Urothelium cell line (cell line): Measurements from ENCODE around the gene TMEM95.
A peak's percentile ranks its signal among the peaks of the same experiment; 100 is the strongest.

Source experiments
- DNase-seq: peaks from one replicate; pipeline ENCODE4 v3.0.0; 2011; ENCODE audit warnings: low spot score, mixed read lengths
- FAIRE-seq: peaks from 2 replicates; lab custom pipeline; 2011; peaks lifted over from hg19 to GRCh38; lab: Jason Lieb, UNC

Gene TMEM95

DNA sequence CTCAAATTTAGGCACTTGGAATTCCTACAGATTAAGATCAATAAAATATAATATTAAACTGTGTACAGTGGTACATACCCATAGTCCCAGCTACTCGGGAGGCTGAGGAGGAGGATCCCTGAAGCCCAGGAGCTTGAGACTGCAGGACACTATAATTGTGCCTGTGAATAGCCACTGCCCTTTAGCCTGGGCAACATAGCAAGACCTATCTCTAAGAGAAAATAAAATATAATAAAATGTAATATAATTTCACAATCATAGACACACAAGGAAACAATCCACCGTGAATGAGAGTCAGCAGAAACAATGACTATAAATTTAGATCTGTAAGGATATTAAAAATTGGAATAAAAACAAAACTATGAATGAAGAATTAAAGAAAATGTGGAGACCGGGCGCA lies 15.9 kb downstream of the TMEM95 start:
- FAIRE-seq (no peak), DNase-seq (no peak)

GRCh38 chr17:7374353-7374752 lies 19.4 kb downstream of the TMEM95 start:
- FAIRE-seq (no peak), DNase-seq (no peak)

GRCh38 chr17:7379134-7379533 lies 24.2 kb downstream of the TMEM95 start:
- no peak for FAIRE-seq
- no peak for DNase-seq

DNA sequence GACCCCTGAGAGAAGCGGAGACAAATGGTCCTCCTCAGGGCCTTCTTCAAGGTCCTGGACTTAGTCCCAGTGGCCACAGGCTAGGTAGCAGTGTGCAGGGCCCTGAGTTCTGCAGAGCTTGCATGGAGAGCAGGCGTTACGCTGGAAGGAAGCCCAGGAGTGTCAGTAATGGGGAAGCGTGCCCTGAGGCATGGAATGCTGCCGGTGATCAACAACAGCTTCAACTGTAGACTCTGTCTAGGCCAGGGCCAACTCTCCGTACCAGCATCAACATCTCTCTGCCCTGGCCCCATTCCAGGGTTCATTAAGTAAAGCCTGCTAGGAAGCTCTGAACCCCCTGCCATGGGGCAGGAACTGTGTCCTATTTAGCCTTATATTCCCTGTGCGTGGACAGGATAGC lies 25.4 kb downstream of the TMEM95 start:
- DNase-seq (no peak), FAIRE-seq (no peak)

GRCh38 chr17:7380855-7381683 lies 26.1 kb downstream of the TMEM95 start, which contains the start of gene TNK1:
TNK1 (plus strand) TSS chr17:7381089; CDS start chr17:7382927, 1,838 bp downstream.
- DNase-seq (no peak), FAIRE-seq (no peak)

DNA sequence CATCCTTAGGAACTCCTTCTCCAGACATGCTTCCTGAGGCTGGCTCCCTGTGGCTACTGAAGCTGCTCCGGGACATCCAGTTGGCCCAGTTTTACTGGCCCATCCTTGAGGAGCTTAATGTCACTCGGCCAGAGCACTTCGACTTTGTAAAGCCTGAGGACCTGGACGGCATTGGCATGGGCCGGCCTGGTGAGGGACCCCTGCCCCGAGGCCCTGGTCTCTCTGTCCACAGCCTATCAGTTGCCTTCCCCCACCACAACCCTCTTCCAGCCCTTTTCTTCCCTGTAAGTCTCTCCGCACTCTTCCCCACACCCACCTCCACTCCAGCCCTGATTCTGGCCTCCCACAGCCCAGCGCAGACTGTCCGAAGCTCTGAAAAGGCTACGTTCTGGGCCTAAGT lies 27.9 kb downstream of the TMEM95 start:
- FAIRE-seq = no peak
- no peak for DNase-seq

GRCh38 chr17:7383371-7383741 lies 28.4 kb downstream of the TMEM95 start:
- FAIRE-seq (no peak), DNase-seq (no peak)

DNA sequence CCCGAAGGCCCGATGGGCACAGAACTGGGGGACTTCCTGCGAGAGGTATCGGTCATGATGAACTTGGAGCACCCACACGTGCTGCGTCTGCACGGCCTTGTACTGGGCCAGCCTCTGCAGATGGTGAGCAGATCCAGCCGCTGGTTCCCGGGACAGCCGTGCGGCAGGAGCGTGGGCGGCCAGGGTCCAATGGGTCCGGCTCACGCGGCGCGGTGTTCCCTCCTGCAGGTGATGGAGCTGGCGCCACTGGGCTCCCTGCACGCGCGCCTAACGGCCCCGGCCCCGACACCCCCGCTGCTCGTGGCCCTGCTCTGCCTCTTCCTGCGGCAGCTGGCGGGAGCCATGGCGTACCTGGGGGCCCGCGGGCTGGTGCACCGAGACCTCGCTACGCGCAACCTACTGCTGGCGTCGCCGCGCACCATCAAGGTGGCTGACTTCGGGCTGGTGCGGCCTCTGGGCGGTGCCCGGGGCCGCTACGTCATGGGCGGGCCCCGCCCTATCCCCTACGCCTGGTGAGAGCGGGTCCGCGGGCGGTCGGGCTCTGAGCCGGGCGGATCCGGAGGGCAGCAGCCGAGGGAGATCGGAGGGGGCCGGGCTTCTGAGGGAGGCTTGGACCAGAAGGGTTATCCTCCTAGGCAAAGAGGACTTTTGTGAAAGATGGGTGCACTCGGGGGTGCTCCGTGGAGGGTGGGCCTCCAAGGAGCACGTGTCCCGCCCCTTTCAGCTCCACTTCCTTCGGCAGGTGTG lies 29.0 kb downstream of the TMEM95 start:
- FAIRE-seq (no peak), DNase-seq (no peak)

GRCh38 chr17:7384489-7385081 lies 29.6 kb downstream of the TMEM95 start:
- DNase-seq = no peak
- no peak for FAIRE-seq

DNA sequence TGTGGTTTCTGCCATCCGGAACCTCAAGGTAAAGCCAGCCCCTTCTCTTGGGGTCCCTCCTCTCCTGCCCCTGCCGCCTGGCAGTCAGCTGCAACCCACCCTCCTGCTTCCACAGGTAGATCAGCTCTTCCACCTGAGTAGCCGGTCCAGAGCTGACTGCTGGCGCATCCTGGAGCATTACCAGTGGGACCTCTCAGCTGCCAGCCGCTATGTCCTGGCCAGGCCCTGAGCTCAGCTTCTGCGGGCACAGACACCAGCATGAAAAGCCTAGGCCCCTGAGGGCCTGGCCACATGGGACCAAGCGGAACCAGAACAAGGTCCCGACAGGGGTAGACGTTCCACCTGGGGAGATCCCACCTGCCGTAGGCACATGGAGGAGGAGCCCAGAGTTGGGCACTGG lies 33.9 kb downstream of the TMEM95 start:
- FAIRE-seq = no peak
- DNase-seq = no peak

DNA sequence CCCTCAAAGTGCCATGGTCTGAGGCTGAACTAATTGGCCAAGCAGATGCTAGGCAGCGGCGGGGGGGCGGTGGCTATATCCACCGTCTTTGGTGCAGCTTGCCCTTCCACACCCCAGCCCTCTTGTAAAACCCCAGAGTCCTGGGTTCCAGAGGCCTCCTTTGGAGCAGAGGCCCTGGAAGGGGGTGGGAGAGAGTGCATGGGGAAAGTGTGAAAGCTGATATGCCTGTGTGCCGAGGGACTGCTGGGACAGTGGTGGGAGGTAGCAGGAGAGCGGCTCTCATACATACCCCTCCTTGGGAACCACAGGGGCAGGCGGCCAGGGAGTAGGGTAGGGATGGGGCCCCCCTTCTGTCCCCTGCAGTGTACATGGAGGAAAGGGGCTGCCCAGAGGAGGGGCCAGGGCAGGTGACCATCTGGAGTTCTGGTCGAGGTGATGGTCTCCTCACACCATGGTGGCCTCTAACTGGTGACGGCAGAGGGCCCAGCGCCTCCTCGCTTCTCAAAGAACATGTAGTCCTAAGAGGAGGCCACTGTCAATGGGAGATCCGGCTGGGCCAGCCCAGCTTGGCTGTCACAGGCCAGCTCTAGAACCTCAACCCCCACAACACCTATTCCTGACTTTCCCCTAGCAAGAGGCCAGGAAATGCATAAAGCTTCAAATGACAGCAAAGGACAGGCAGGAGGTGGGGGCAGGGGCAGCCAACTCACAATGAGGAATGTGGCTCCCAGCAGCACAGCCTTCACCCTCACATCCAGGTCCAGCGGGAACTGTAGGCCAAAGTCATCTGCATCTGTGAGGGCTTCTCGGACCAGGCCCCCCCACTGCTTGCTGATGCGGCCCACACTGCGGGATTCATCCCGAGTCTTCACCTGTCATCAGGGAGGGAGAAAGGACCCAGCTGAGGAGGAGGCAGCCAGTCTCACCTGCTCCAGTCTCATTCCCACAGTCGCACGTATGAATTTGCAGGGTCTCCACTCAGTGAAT lies 35.3 kb downstream of the TMEM95 start:
- no peak for FAIRE-seq
- no peak for DNase-seq

- DNase-seq = no peak
- FAIRE-seq = no peak
Observed at GRCh38 chr17:7391307-7391706, 36.4 kb downstream of the TMEM95 start.

DNA sequence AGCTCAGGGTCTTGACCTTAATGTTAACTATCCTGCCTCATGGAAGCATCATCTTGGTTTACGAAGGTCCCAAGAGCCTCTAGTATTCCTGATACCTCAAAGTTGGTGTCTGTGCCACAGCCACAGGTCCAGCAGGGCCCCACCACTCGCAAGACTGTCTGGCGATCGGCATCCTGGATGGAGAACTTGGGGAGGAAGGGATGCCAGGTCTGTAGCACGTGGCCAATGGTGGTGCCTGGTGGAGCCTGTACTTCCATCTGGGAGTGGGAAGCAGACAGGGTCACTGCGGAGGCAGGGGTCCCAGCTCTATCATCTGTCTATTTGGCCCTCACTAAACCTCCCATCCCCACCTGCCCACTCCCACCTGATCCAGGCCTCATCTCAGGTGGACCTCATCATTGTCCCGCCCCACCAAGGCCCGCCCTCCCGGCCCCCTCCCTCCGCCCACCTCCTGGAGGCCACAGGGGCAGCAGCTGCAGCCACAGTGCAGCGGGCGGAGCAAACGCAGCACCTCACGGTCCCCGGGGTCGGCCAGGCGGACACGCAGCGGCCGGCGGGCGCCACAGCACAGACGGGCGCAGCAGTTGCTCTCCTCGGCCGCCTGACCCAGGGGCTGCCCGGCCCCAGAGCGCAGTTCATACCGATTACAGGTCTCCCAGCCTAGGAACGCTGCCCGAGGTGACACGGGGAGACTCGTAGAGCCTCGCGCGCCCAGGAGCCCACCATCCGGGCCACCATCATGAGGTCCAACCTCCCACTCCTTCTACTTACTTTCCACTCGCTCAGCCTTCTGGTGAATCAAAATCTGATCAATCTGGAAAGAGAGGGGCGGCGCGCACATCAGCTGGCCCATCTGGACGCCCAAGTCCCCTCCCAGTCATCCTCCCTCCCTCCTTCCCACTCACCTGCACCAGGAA lies 38.0 kb downstream of the TMEM95 start:
- FAIRE-seq (no peak), DNase-seq (no peak)

GRCh38 chr17:7393613-7394451 lies 38.9 kb downstream of the TMEM95 start:
- no peak for FAIRE-seq

DNA sequence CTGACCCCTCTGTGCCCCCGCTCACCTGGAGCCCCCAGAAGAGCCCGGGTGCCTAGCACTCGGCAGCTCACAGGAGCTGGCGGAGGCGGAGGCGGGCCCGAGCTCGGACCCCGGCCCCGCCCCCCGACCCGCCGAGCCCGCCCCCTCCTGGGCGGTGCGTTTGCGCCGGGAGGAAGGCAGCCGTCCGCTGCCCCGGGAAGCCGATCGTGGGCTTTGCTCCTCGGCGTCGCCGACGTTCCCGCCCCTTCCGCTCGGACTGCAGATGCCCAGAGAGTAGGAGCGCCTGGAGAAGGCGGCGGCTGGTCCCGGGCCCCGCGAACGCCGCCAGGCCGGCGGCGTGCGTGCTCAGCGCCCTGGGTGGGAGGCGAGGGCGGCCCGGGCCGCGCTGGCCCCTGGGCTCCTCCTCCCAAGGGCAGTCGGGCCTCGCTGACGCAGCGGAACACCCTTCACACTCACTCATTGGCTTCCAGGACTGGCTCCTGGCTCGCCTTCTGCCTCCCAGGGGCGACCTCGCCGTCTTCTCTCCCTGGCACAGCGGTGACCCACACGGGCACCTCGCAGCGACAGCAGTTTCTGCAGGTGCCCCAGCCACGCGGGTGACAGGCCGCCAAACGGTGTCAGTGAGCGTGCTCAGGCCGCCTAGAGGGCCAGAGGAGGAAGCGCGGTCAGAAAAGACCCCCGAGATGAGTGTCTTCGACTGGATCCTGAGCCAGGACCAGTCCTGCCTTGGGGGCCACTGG lies 39.7 kb downstream of the TMEM95 start, which contains the start of gene PLSCR3:
Gene PLSCR3, minus strand, starts transcription at position 74 of the 740 bp plus-strand sequence. CDS start 415 bp downstream, outside the sequence.
- DNase-seq = peak; percentile 88
- FAIRE-seq = no peak

More at GRCh38 chr17:7393613-7394451, 38.9 kb downstream of the TMEM95 start:
- DNase-seq = no peak

DNA sequence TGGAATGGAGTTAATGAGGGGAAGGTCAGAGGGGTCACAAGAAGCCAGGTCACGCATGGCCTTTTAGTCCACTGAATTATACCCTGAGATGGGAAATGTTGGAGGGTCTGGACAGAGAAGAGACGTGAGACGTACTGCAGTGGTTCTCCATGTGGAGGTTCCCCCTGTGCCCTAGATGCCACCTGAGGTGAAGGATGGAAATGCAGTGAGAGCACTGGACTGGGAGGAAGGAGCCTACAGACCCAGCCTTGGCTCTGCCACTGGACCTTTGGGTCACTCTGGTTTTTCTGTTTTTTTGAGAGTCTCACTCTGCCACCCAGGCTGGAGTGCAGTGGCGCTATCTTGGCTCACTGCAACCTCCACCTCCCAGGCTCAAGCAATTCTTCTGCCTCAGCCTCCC lies 41.2 kb downstream of the TMEM95 start:
- FAIRE-seq = no peak
- no peak for DNase-seq

- FAIRE-seq (no peak), DNase-seq (no peak)
Observed at GRCh38 chr17:7398612-7399011, 43.7 kb downstream of the TMEM95 start.
